HCT116 (cell line): ENCODE results near the gene GFOD2.

Experiments
- CTCF ChIP-seq, 3 experiments: fragments of 200-600 bp in 1 of 3; sonication (generic) in 1 of 3; IDR thresholded peaks in 2 of 3; conservative IDR thresholded peaks in 1 of 3; 2 replicates each; pipeline ENCODE4 v1.5.1; 2012 to 2017; ENCODE audit warnings: low read depth in 2 of 3, low read length in 2 of 3, antibody characterized with exemption in 1 of 3, borderline replicate concordance in 1 of 3, control low read depth in 1 of 3, mild to moderate bottlenecking in 1 of 3, mixed read lengths in 1 of 3, mixed run types in 1 of 3, moderate library complexity in 1 of 3; ENCODE audit not compliant: insufficient read depth in 1 of 3
- JUND ChIP-seq: IDR thresholded peaks from 2 replicates; pipeline ENCODE4 v1.6.1; 2012
- POLR2A ChIP-seq: IDR thresholded peaks from 2 replicates; pipeline ENCODE4 v1.7.0; 2011; ENCODE audit warnings: borderline replicate concordance; ENCODE audit not compliant: insufficient read depth, insufficient read length; ENCODE audit errors: extremely low read depth
- SIN3A ChIP-seq: IDR thresholded peaks from 2 replicates; pipeline ENCODE4 v1.6.1; 2012; ENCODE audit warnings: low read depth

DNA sequence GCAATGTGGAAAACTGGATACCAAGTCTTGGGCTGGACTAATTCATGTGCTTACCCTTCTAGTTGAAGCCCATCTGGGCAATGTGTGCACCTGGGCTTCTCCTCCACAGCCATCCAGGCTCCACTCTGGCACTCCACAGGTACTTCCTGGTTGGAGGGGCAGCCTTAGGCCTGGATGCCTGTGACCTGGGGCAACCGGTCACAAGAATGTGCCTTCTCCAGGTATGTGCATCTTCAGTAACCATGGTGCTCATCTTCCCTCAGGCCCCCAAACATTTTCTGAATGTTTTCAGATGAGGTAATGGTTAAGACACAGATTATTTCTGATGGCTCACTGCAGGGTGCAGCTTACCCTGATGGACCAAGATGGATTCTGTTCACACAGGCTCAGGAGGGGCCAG is 41.4 kb downstream of the GFOD2 start:
- TF ChIP-seq JUND (no peak), POLR2A (no peak), CTCF (IDR thresholded peaks at IDR 0.05 in 2 of 3, conservative IDR thresholded peaks at IDR 0.05 in 1 of 3; ENCODE audit: borderline replicate concordance in 1 of 3, insufficient read depth in 1 of 3, low read depth in 2 of 3, low read length in 2 of 3) (no peak), SIN3A (no peak)
